ENCODE data around the gene COX6B2.

GRCh38 chr19:55369653-55370304 lies 15.3 kb upstream of the COX6B2 start:
- TF ChIP-seq CTCF (IDR thresholded peaks at IDR 0.05), result no peak
- no peak for TF ChIP-seq POLR2A (IDR thresholded peaks at IDR 0.05)
- TF ChIP-seq POLR2AphosphoS5 (IDR thresholded peaks at IDR 0.05; ENCODE audit: insufficient read depth in 1 of 2, low read depth in 1 of 2), result no peak

All from vagina (tissue), 2 donors.